Esophagus squamous epithelium (tissue), 4 donors: ENCODE measurements around the gene MGST2.

Source experiments
- CTCF ChIP-seq, 6 experiments: fragments of 450-650 bp in 4 of 6; fragments of 200-600 bp in 2 of 6; sonication (generic) in 2 of 6; IDR thresholded peaks; one replicate each; pipeline ENCODE4 v1.5.1; 2016 to 2019; ENCODE audit warnings: antibody characterized with exemption in 6 of 6, mild to moderate bottlenecking in 4 of 6, moderate library complexity in 4 of 6
- POLR2A ChIP-seq, 4 donors: fragments of 450-650 bp; IDR thresholded peaks; one replicate each; pipeline ENCODE4 v1.6.1; 2017; ENCODE audit warnings: antibody characterized with exemption in 4 of 4, mild to moderate bottlenecking in 4 of 4, moderate library complexity in 3 of 4

GRCh38 chr4:139684351-139684750, 18.7 kb downstream of the MGST2 start:
- TF ChIP-seq POLR2A (IDR thresholded peaks at IDR 0.05) (no peak), CTCF (IDR thresholded peaks at IDR 0.05) (no peak)
